ENCODE results near the gene IPPK.

IPPK gene

GRCh38 chr9:92611621-92612285 lies 58.2 kb downstream of the IPPK start:
- Histone ChIP-seq H3K4me1 (ENCODE audit: control insufficient read depth, low read length) (no peaks in the 10 kb centered on the region), H3K27ac (ENCODE audit: low read depth, low read length) (no peak overlapping the region), H3K9me2 (replicated peaks; ENCODE audit: control insufficient read depth, low read length) (no peaks in the 10 kb centered on the region), H3K79me2 (ENCODE audit: control insufficient read depth, low read length) (no peaks in the 10 kb centered on the region), H3K4me2 (ENCODE audit: low read length) (no peak overlapping the region), H4K20me1 (ENCODE audit: control insufficient read depth, insufficient read depth, low read depth, low read length) (no peaks in the 10 kb centered on the region), H3K27me3 (ENCODE audit: control insufficient read depth, low read length) (no peaks in the 10 kb centered on the region), H3K36me3 (ENCODE audit: control insufficient read depth, low read length) (peaks cover 36% of the 10 kb centered on the region), H3K9me3 (ENCODE audit: control insufficient read depth, insufficient read depth, low read length) (no peaks in the 10 kb centered on the region), H3F3A (ENCODE audit: control insufficient read depth, insufficient read depth) (no peaks in the 10 kb centered on the region), H3K4me3 (ENCODE audit: low read length) (no peak overlapping the region)
- TF ChIP-seq, protein P1, sequence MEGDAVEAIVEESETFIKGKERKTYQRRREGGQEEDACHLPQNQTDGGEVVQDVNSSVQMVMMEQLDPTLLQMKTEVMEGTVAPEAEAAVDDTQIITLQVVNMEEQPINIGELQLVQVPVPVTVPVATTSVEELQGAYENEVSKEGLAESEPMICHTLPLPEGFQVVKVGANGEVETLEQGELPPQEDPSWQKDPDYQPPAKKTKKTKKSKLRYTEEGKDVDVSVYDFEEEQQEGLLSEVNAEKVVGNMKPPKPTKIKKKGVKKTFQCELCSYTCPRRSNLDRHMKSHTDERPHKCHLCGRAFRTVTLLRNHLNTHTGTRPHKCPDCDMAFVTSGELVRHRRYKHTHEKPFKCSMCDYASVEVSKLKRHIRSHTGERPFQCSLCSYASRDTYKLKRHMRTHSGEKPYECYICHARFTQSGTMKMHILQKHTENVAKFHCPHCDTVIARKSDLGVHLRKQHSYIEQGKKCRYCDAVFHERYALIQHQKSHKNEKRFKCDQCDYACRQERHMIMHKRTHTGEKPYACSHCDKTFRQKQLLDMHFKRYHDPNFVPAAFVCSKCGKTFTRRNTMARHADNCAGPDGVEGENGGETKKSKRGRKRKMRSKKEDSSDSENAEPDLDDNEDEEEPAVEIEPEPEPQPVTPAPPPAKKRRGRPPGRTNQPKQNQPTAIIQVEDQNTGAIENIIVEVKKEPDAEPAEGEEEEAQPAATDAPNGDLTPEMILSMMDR (IDR thresholded peaks at IDR 0.05; ENCODE audit: low read depth, low read length, poor library complexity, severe bottlenecking): no peak
- no peak for TF ChIP-seq EZH2phosphoT487 (IDR thresholded peaks at IDR 0.05; ENCODE audit: borderline replicate concordance, low read length)

DNA sequence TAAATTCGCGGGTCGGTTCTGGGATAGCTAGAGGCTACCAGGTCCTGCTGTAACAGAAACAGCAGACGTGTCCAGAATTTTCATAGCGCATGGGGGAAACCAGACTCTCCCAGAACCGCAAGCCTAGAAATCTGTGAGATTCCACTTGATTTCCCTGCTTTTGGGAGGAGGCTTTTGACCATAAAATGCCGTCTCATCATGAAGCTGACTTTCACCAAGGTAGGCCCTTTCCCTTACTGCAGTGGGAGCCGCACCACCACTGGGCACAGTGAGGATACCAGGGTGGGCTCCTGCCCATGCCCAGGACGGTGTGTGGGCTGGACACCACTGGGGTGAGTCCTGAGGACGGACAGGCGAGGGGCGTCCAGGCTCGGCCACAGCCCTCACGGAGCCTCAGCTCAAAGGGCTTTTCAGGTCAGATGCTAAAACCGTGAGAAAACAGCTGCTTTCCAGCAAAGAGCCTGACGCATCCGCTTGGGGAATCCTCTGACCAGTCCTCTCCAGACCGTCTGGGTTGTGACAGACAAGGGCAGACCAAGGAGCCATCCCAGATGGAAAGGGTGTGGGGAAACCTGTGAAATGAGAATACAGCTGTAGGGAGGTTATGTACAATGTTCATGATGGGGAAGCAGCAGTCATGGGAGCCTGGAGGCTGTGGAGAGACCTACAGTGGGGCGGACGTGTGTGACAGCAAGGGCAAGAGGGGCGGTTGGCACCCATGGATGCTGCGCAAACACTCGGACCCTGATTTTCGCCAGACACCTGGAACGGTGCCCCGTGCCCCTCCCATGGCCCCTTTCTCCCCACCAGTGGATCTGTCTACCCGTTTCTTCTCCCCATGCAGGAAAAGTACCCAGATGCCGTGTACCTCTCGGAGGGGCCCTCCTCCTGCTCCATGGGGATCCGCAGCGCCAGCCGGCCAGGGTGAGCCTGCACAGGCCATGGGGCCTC lies 59.2 kb downstream of the IPPK start:
- no peaks in the 10 kb centered on the region for H3K27me3 ChIP-seq (ENCODE audit: control insufficient read depth, low read length)
- no peaks in the 10 kb centered on the region for H3F3A ChIP-seq (ENCODE audit: control insufficient read depth, insufficient read depth)
- H4K20me1 ChIP-seq (ENCODE audit: control insufficient read depth, insufficient read depth, low read depth, low read length): no peaks in the 10 kb centered on the region
- H3K79me2 ChIP-seq (ENCODE audit: control insufficient read depth, low read length): no peaks in the 10 kb centered on the region
- H3K36me3 ChIP-seq (ENCODE audit: control insufficient read depth, low read length): peaks cover 31% of the 10 kb centered on the region
- no peaks in the 10 kb centered on the region for H3K9me3 ChIP-seq (ENCODE audit: control insufficient read depth, insufficient read depth, low read length)
- TF ChIP-seq, protein P1 (IDR thresholded peaks at IDR 0.05; ENCODE audit: low read depth, low read length, poor library complexity, severe bottlenecking): no peak
- TF ChIP-seq EZH2phosphoT487 (IDR thresholded peaks at IDR 0.05; ENCODE audit: borderline replicate concordance, low read length): no peak
- H3K4me1 ChIP-seq (ENCODE audit: control insufficient read depth, low read length): no peaks in the 10 kb centered on the region
- no peak overlapping the region for H3K4me3 ChIP-seq (ENCODE audit: low read length)
- no peak overlapping the region for H3K27ac ChIP-seq (ENCODE audit: low read depth, low read length)
- no peak overlapping the region for H3K4me2 ChIP-seq (ENCODE audit: low read length)
- no peaks in the 10 kb centered on the region for H3K9me2 ChIP-seq (replicated peaks; ENCODE audit: control insufficient read depth, low read length)

DNA sequence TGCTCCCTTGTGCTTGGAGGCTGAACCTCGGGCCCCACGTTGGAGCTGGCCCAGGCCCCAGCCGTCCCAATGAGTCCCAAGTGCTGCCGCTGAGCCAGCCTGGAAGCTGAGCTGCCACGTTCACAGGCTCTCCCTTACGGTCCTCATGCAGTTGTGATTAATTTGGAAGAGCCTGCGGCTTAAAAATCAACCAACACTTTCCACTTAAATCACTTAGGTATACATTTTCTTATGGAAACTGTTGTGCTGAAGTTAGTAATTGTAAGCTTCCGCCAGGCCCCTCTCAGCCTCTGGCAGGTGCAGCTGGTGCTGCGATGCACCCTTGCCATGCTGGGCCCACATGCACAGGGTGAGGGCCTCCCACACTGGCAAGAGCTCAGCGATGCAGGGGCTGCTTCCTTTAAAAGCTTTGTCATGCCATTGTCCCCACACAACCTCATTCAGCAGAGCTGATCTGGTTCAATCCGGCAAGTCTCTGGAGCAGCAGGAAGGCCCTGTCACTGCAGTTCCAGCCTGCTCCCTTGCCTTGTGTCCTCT lies 61.0 kb downstream of the IPPK start:
- H4K20me1 ChIP-seq (ENCODE audit: control insufficient read depth, insufficient read depth, low read depth, low read length): no peaks in the 10 kb centered on the region
- peaks cover 22% of the 10 kb centered on the region for H3K36me3 ChIP-seq (ENCODE audit: control insufficient read depth, low read length)
- H3K79me2 ChIP-seq (ENCODE audit: control insufficient read depth, low read length): no peaks in the 10 kb centered on the region
- H3K9me2 ChIP-seq (replicated peaks; ENCODE audit: control insufficient read depth, low read length): no peaks in the 10 kb centered on the region
- no peak overlapping the region for H3K4me3 ChIP-seq (ENCODE audit: low read length)
- H3K27me3 ChIP-seq (ENCODE audit: control insufficient read depth, low read length): no peaks in the 10 kb centered on the region
- no peaks in the 10 kb centered on the region for H3F3A ChIP-seq (ENCODE audit: control insufficient read depth, insufficient read depth)
- no peak overlapping the region for H3K4me2 ChIP-seq (ENCODE audit: low read length)
- H3K4me1 ChIP-seq (ENCODE audit: control insufficient read depth, low read length): no peaks in the 10 kb centered on the region
- TF ChIP-seq, protein P1 (IDR thresholded peaks at IDR 0.05; ENCODE audit: low read depth, low read length, poor library complexity, severe bottlenecking): no peak
- no peak for TF ChIP-seq EZH2phosphoT487 (IDR thresholded peaks at IDR 0.05; ENCODE audit: borderline replicate concordance, low read length)
- H3K27ac ChIP-seq (ENCODE audit: low read depth, low read length): no peak overlapping the region
- H3K9me3 ChIP-seq (ENCODE audit: control insufficient read depth, insufficient read depth, low read length): peaks cover 2% of the 10 kb centered on the region; the same call in 1 of the 2 replicates

All from DOHH2 (cell line).